ENCODE data around the gene HCN2. TPM values are rescaled to one million over a fixed set of nuclear protein-coding genes. Genes with fewer than 3 reads are reported as not detected.

Gene HCN2
- total RNA-seq, 1 experiment from 2014 or later: 1.8 TPM

DNA sequence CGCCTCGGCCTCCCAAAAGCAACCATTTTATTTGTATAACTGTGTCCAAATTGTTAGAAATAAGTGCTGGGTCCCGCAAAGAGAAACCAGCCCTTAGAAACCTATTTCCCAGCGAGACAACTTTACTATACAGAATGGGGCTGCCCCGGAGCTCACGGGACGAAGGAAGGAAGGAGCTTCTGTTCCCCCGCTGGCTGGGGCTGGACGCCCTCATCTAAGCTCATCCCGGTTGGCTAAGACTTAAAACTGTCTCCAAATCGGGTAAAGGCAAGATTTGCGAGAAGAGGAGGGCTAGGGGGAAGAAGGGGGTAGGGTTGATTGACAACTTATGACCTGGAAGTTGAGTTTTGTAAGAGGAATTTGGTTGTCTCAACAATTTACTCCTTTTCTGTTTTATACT is 29.6 kb upstream of the HCN2 start:
- H3K27me3 ChIP-seq (ENCODE audit: control insufficient read depth, insufficient read depth, low read length): no peaks in the 10 kb centered on the region
- H3K36me3 ChIP-seq (replicated peaks; ENCODE audit: control insufficient read depth, insufficient read depth, low read length): no peaks in the 10 kb centered on the region
- no peak overlapping the region for H3K4me3 ChIP-seq (ENCODE audit: insufficient read depth, low read depth, low read length)
- DNase-seq: no peak

DNA sequence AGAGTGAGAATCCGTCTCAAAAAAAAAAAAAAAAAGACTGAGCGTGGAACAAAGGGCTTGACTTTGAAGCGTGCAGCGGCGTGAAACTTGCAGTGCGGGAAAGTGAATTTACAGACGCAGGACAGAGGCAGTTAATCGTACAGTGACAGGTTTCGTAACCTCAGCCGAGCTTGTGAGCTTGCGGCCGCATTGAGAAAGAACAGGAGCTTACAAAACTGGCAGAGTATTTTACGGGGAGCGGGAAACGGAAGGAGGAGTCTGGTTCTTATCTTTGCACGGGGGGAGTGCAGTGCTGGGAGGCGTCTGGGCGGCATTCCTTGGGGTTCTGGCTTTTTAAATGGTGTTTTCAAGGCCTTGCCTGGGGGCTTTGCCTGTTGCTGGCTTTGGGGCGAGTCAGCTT is 23.3 kb upstream of the HCN2 start:
- no peak overlapping the region for H3K4me3 ChIP-seq (ENCODE audit: insufficient read depth, low read depth, low read length)
- H3K36me3 ChIP-seq (replicated peaks; ENCODE audit: control insufficient read depth, insufficient read depth, low read length): no peaks in the 10 kb centered on the region
- no peaks in the 10 kb centered on the region for H3K27me3 ChIP-seq (ENCODE audit: control insufficient read depth, insufficient read depth, low read length)
- DNase-seq: no peak

GRCh38 chr19:566844-567243 is 22.8 kb upstream of the HCN2 start:
- H3K27me3 ChIP-seq (ENCODE audit: control insufficient read depth, insufficient read depth, low read length): no peaks in the 10 kb centered on the region
- DNase-seq: no peak
- H3K36me3 ChIP-seq (replicated peaks; ENCODE audit: control insufficient read depth, insufficient read depth, low read length): no peaks in the 10 kb centered on the region
- H3K4me3 ChIP-seq (ENCODE audit: insufficient read depth, low read depth, low read length): no peak overlapping the region

DNA sequence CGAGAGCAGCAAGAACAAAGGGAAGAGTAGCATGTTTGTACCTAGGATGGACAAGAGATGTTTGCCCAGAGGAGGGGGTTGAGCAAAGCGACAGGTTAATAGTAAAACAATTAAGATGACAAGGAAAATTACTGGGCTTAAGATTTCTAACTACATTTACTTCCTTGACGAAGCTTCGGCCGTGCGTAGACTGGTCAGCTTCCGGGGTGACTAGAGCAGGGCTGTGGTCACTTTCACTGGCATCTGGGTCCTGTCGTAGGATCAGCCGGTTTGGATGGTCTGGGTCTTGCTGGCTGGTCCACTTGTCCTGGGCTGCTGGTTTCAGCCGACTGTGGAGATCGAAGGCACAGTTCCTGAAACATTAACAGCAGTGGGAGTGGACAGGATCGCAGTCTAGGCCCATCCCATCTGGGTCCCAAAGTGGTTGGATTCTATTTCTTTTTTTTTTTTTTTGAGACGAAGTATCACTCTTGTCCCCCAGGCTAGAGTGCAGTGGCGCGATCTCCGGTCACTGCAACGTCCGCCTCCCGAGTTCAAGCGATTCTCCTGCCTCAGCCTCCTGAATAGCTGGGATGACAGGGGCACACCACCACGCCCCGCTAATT is 22.3 kb upstream of the HCN2 start:
- H3K27me3 ChIP-seq (ENCODE audit: control insufficient read depth, insufficient read depth, low read length): no peaks in the 10 kb centered on the region
- no peak overlapping the region for H3K4me3 ChIP-seq (ENCODE audit: insufficient read depth, low read depth, low read length)

GRCh38 chr19:570251-570686 is 19.4 kb upstream of the HCN2 start:
- no peaks in the 10 kb centered on the region for H3K36me3 ChIP-seq (replicated peaks; ENCODE audit: control insufficient read depth, insufficient read depth, low read length)
- H3K27me3 ChIP-seq (ENCODE audit: control insufficient read depth, insufficient read depth, low read length): no peaks in the 10 kb centered on the region
- no peak overlapping the region for H3K4me3 ChIP-seq (ENCODE audit: insufficient read depth, low read depth, low read length)
- peak; percentile 90 for DNase-seq

More for the DNA sequence above, 22.3 kb upstream of the HCN2 start:
- no peaks in the 10 kb centered on the region for H3K36me3 ChIP-seq (replicated peaks; ENCODE audit: control insufficient read depth, insufficient read depth, low read length)
- no peak for DNase-seq

GRCh38 chr19:570937-571565 is 18.6 kb upstream of the HCN2 start:
- Histone ChIP-seq H3K36me3 (replicated peaks; ENCODE audit: control insufficient read depth, insufficient read depth, low read length) (no peaks in the 10 kb centered on the region), H3K27me3 (ENCODE audit: control insufficient read depth, insufficient read depth, low read length) (no peaks in the 10 kb centered on the region), H3K4me3 (ENCODE audit: insufficient read depth, low read depth, low read length) (peak overlapping the region; percentile 49)
- peak; percentile 82 for DNase-seq

DNA sequence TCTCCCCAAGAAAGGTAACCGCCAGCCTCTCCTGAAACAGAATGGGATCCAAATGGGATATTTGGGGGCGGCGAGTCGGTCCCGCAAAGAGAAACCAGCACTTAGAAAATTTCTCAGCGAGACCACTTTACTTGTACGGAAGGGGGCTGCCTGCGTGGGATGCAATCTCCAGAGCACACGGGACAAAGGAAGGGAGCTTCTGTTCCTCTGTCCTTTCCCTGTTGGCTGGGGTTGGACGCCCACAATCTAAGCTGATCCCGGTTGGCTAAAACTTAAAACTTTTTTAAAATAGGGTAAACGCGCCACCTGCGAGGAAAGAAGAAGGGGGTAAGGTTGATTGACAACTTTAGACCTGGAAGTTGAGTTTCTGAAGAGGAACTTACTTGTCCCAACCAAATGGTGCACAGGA is 18.1 kb upstream of the HCN2 start:
- H3K4me3 ChIP-seq (ENCODE audit: insufficient read depth, low read depth, low read length): peak overlapping the region; percentile 49
- DNase-seq: no peak
- no peaks in the 10 kb centered on the region for H3K36me3 ChIP-seq (replicated peaks; ENCODE audit: control insufficient read depth, insufficient read depth, low read length)
- no peaks in the 10 kb centered on the region for H3K27me3 ChIP-seq (ENCODE audit: control insufficient read depth, insufficient read depth, low read length)

GRCh38 chr19:572140-572742 is 17.4 kb upstream of the HCN2 start, which contains the start of gene BSG:
Gene BSG, plus strand, starts transcription at chr19:572596. Its CDS starts 39 bp downstream, at chr19:572635.
- DNase-seq: peak; percentile 100
- Histone ChIP-seq H3K36me3 (replicated peaks; ENCODE audit: control insufficient read depth, insufficient read depth, low read length) (0 out of 2 replicates have a peak, but pooled peaks cover 2% of the 10 kb centered on the region), H3K4me3 (ENCODE audit: insufficient read depth, low read depth, low read length) (peak within 1 kb of the TSS; percentile 98), H3K27me3 (ENCODE audit: control insufficient read depth, insufficient read depth, low read length) (no peaks in the 10 kb centered on the region)

DNA sequence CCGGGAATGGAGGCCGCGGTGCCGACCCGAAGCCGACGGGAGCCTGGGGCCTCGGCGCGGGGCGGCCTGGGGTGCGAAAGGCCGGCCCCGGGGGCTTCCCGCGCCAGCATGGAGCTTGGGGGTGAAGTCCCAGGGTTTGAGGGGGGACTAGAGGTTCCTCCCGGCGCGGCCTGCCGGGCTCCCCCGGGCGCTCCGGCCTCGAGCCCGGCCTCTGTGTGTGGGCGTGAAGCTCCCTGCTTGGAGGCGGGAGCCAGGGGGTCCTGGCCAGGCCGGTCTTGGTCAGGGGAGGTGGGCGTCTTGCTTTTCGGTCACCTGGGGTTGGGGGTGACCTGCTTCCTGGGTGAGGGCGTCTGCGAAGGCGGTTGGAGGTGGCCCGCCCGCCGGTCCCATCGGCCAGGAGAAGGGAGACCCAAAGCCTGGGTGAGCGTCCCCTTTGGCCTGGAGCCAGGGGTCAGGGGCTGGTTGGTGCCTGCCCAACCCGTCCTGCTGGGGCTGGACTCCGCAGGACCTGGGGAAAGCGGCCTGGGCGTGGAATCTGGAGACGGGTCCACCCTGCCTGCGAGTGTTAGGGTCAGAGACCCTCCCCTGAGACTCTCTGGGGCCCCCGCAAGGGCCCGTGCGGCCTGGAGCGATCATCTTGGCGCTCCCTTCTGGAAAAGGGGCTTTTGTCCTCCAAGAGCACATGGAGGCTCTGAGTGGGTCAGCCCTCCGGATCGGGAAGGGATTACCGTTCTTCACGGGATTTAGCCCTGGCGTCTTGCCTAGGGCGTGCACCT is 16.8 kb upstream of the HCN2 start:
- Histone ChIP-seq H3K27me3 (ENCODE audit: control insufficient read depth, insufficient read depth, low read length) (no peaks in the 10 kb centered on the region), H3K4me3 (ENCODE audit: insufficient read depth, low read depth, low read length) (peak overlapping the region; percentile 98), H3K36me3 (replicated peaks; ENCODE audit: control insufficient read depth, insufficient read depth, low read length) (0 out of 2 replicates have a peak, but pooled peaks cover 2% of the 10 kb centered on the region)
- peak; percentile 79 for DNase-seq

- Histone ChIP-seq H3K4me3 (ENCODE audit: insufficient read depth, low read depth, low read length) (peak overlapping the region; percentile 98), H3K27me3 (ENCODE audit: control insufficient read depth, insufficient read depth, low read length) (no peaks in the 10 kb centered on the region), H3K36me3 (replicated peaks; ENCODE audit: control insufficient read depth, insufficient read depth, low read length) (0 out of 2 replicates have a peak, but pooled peaks cover 2% of the 10 kb centered on the region)
- DNase-seq: no peak
Observed at GRCh38 chr19:573519-573825, 16.2 kb upstream of the HCN2 start.

- peak overlapping the region; percentile 30 for H3K4me3 ChIP-seq (ENCODE audit: insufficient read depth, low read depth, low read length)
- no peak for DNase-seq
- H3K36me3 ChIP-seq (replicated peaks; ENCODE audit: control insufficient read depth, insufficient read depth, low read length): peaks cover 2% of the 10 kb centered on the region; the same call in 1 of the 2 replicates
- H3K27me3 ChIP-seq (ENCODE audit: control insufficient read depth, insufficient read depth, low read length): no peaks in the 10 kb centered on the region
Observed at GRCh38 chr19:574658-575526, 14.8 kb upstream of the HCN2 start.

- DNase-seq: no peak
- no peaks in the 10 kb centered on the region for H3K27me3 ChIP-seq (ENCODE audit: control insufficient read depth, insufficient read depth, low read length)
- H3K4me3 ChIP-seq (ENCODE audit: insufficient read depth, low read depth, low read length): no peak overlapping the region; the same call in 1 of the 2 replicates
- peaks cover 4% of the 10 kb centered on the region for H3K36me3 ChIP-seq (replicated peaks; ENCODE audit: control insufficient read depth, insufficient read depth, low read length)
Observed at GRCh38 chr19:575527-576506, 13.9 kb upstream of the HCN2 start.

DNA sequence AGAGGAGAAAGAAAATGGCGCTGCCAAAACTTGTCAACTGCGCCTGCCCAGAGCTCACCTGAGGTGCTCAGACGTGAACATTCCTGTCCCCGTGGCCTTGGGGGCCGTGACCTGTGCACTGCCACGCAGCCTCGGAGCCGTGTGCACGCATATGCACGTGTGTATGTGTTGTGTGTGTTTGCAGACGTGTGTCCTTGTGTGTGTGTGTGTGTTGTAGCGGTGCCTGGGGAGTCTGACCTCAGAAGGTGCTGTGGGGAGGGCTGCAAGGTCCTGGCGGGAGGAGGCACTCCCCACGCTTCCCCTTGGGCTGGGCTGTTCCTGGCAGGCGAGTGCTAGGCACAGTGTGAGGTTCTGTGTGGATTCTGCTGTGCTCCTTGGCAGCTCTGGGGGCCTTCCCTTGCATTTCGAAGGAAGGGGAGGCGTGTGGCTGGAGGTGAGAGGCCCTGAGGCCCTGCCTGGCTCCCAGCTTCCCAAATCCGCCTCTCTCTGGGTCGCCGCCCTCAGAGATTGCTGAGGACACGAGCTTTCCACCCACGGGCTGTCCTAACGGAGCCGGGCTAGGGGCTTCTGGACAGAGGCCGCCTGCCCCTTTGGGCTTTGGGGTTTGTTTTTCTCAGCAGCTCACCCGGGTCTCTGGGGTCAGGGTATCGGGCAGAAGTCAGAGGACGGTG is 12.8 kb upstream of the HCN2 start:
- no peaks in the 10 kb centered on the region for H3K27me3 ChIP-seq (ENCODE audit: control insufficient read depth, insufficient read depth, low read length)
- DNase-seq: no peak

More for the DNA sequence above, 12.8 kb upstream of the HCN2 start:
- Histone ChIP-seq H3K4me3 (ENCODE audit: insufficient read depth, low read depth, low read length) (no peak overlapping the region), H3K36me3 (replicated peaks; ENCODE audit: control insufficient read depth, insufficient read depth, low read length) (peaks cover 10% of the 10 kb centered on the region)
